ENCODE results near the gene TFIP11.

- TF ChIP-seq REST (IDR thresholded peaks at IDR 0.05; ENCODE audit: insufficient read depth in 1 of 2, low read depth in 2 of 2, low read length in 2 of 2) (no peak), TAF1 (IDR thresholded peaks at IDR 0.05; ENCODE audit: borderline replicate concordance, insufficient read depth, low read length) (no peak), POLR2AphosphoS5 (IDR thresholded peaks at IDR 0.05; ENCODE audit: low read depth, low read length) (no peak)
These were observed 49.6 kb upstream of the TFIP11 start for GRCh38 chr22:26561756-26562417.

Data from PFSK-1 (cell line).